Measurements from ENCODE around the gene WARS2. TPM values are rescaled to one million over a fixed set of nuclear protein-coding genes. Genes with fewer than 3 reads are reported as not detected.

Gene WARS2
- total RNA-seq, 2 donors from 2014 or later, result 18.5 to 21.6 TPM

DNA sequence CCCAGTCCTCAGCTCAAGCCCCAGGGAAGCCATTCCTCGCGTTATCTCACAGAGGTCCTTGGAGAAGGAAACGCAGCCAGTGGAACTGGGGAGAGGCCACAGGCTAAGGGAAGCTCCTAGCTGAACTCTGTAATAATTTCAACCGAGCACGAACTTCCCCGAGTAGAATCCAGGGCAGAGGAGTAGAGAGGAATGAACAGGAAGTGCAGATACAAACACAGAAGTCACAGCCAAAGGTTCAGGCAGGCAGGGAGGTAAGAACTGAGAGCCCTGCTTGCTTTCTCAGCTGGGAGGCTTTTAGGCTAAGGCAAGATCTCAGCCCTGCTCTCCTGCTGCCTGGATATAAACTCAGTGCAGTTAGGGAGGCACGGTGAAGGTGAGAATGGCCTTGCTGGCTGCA, 23.7 kb downstream of the WARS2 start:
- H3K36me3 Mint-ChIP-seq (ENCODE audit: low read depth), result peaks cover 14% of the 10 kb centered on the region
- no peaks in the 10 kb centered on the region for H3K27me3 Mint-ChIP-seq
- no peak for ATAC-seq (replicated peaks)
- H3K9me3 Mint-ChIP-seq, result peaks cover 14% of the 10 kb centered on the region
- H3K4me3 Mint-ChIP-seq, result no peak overlapping the region
- peaks cover 8% of the 10 kb centered on the region for H3K4me1 Mint-ChIP-seq
- H3K27ac Mint-ChIP-seq, result no peak overlapping the region

GRCh38 chr1:119115736-119116135, 24.7 kb downstream of the WARS2 start:
- H3K27me3 Mint-ChIP-seq, result no peaks in the 10 kb centered on the region
- H3K27ac Mint-ChIP-seq, result no peak overlapping the region
- H3K9me3 Mint-ChIP-seq, result peaks cover 13% of the 10 kb centered on the region
- H3K4me3 Mint-ChIP-seq, result no peak overlapping the region
- H3K36me3 Mint-ChIP-seq (ENCODE audit: low read depth), result peaks cover 12% of the 10 kb centered on the region
- ATAC-seq (replicated peaks), result no peak
- peaks cover 8% of the 10 kb centered on the region for H3K4me1 Mint-ChIP-seq

DNA sequence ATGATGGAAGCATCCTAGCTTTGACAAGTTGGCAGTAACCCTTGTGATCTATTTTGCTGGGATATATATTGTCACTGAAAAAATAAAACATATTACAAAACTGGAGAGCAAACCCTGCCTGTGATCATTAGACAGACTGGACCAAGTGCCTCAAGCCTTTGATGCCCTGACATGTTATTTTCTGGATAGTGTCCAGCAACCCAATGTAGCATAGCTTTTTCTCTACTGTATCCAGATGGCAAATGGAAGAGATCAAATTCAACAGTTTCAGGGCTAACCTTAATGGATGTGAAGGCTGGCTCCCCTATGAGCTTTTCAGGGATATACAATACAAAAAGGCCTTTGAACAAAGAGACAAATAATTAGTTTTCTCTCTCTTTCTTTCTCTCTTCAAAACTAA, 25.1 kb downstream of the WARS2 start:
- H3K4me1 Mint-ChIP-seq, result peaks cover 8% of the 10 kb centered on the region
- ATAC-seq (replicated peaks), result no peak
- H3K36me3 Mint-ChIP-seq (ENCODE audit: low read depth), result peaks cover 12% of the 10 kb centered on the region
- no peak overlapping the region for H3K27ac Mint-ChIP-seq
- H3K9me3 Mint-ChIP-seq, result peaks cover 13% of the 10 kb centered on the region
- no peak overlapping the region for H3K4me3 Mint-ChIP-seq
- H3K27me3 Mint-ChIP-seq, result no peaks in the 10 kb centered on the region

DNA sequence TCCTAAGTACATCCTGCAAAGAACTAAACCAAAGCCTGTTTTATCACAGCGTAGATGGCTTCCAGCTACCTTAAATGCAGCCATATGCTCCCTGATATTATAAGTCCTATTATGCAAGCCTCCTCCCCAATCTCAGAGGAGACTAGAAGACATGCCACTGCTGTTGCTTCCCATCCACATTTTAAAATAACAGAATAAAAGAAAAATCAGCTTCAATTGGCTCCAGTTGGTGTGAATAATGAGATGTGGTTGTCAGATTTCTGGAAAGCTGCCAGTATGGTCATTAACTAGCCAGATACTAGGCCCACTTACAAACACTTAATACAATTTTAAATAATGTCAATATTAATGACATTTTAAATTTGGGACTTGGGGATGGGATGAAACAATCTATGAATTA, 25.7 kb downstream of the WARS2 start:
- no peak overlapping the region for H3K4me3 Mint-ChIP-seq
- ATAC-seq (replicated peaks), result no peak
- H3K27ac Mint-ChIP-seq, result no peak overlapping the region
- H3K4me1 Mint-ChIP-seq, result peaks cover 8% of the 10 kb centered on the region
- H3K36me3 Mint-ChIP-seq (ENCODE audit: low read depth), result peaks cover 6% of the 10 kb centered on the region
- no peaks in the 10 kb centered on the region for H3K27me3 Mint-ChIP-seq
- peaks cover 7% of the 10 kb centered on the region for H3K9me3 Mint-ChIP-seq

DNA sequence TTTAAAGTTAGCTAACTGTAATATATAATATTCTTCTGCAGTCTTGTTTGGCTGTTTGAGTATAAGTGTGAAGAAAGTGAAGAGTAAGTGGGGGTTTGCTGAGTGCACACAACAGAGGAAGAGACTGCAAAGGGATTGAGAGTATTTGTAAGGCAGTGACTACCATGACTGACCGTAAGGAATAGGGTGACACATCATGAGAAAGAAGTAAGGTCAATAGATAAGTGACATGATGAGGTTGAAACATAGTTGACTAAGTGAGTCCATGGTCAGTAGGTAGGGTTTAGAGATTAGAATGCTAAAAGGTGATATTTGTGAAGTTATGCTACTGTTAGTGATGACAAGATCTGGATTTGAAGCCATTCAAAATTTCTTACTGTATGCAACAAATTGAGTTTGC, 27.7 kb downstream of the WARS2 start:
- Mint-ChIP-seq H3K9me3 (peaks cover 5% of the 10 kb centered on the region), H3K4me1 (peaks cover 8% of the 10 kb centered on the region), H3K27me3 (no peaks in the 10 kb centered on the region), H3K4me3 (no peak overlapping the region), H3K27ac (no peak overlapping the region), H3K36me3 (ENCODE audit: low read depth) (peaks cover 5% of the 10 kb centered on the region)
- no peak for ATAC-seq (replicated peaks)

- Mint-ChIP-seq H3K36me3 (ENCODE audit: low read depth) (peaks cover 5% of the 10 kb centered on the region), H3K4me3 (no peak overlapping the region), H3K27me3 (no peaks in the 10 kb centered on the region), H3K27ac (no peak overlapping the region), H3K4me1 (peaks cover 8% of the 10 kb centered on the region), H3K9me3 (peaks cover 5% of the 10 kb centered on the region)
- no peak for ATAC-seq (replicated peaks)
Measured at GRCh38 chr1:119112244-119112643, 28.2 kb downstream of the WARS2 start.

GRCh38 chr1:119108988-119109387, 31.5 kb downstream of the WARS2 start:
- no peak overlapping the region for H3K27ac Mint-ChIP-seq
- no peak for ATAC-seq (replicated peaks)

GRCh38 chr1:119103764-119104163, 36.7 kb downstream of the WARS2 start:
- Mint-ChIP-seq H3K9me3 (peaks cover 3% of the 10 kb centered on the region), H3K27ac (no peak overlapping the region), H3K36me3 (ENCODE audit: low read depth) (no peaks in the 10 kb centered on the region), H3K27me3 (no peaks in the 10 kb centered on the region), H3K4me3 (no peak overlapping the region), H3K4me1 (no peaks in the 10 kb centered on the region)
- ATAC-seq (replicated peaks), result no peak

More at GRCh38 chr1:119108988-119109387, 31.5 kb downstream of the WARS2 start:
- no peak overlapping the region for H3K4me3 Mint-ChIP-seq
- no peaks in the 10 kb centered on the region for H3K36me3 Mint-ChIP-seq (ENCODE audit: low read depth)
- no peaks in the 10 kb centered on the region for H3K27me3 Mint-ChIP-seq
- peaks cover 8% of the 10 kb centered on the region for H3K9me3 Mint-ChIP-seq
- H3K4me1 Mint-ChIP-seq, result no peaks in the 10 kb centered on the region

DNA sequence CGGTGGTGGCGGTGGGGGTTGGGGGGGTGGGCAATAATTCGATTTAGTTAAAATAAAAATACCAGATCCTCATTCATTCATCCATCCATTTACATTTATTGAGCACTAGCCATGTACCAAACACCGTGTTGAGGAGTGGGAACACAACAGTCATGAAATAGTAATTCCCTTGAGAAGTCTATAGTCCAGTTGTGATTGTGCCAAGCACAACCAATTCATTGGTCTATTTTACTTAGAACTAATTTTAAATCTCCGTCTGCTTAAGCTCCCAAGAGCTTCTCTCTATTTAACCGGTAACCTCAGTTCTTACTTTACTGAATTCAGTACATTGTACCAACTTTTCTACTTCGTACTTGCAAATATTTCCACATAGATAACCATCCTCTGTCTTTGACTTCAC, 38.4 kb downstream of the WARS2 start:
- H3K36me3 Mint-ChIP-seq (ENCODE audit: low read depth), result no peaks in the 10 kb centered on the region
- no peak overlapping the region for H3K4me3 Mint-ChIP-seq
- no peak overlapping the region for H3K27ac Mint-ChIP-seq
- H3K27me3 Mint-ChIP-seq, result no peaks in the 10 kb centered on the region
- peaks cover 3% of the 10 kb centered on the region for H3K9me3 Mint-ChIP-seq
- ATAC-seq (replicated peaks), result no peak
- no peaks in the 10 kb centered on the region for H3K4me1 Mint-ChIP-seq

DNA sequence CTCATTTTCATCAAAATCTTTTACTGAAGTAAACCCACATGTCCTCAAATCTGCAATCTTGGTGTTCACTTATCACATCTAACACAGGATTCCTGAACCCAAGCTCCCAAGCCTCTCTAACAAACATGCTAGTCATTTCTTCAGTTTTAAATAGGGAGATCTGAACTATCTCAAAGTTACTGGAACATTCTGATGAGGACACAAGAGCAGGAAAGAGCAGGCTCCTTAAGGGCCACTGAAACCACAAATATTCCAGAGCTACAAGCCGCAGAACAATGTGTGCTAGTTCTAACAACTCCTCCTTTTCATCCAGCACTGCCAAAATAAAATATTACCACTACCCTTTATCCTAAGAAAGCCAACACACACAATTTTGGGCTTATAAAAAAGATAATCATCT, 38.9 kb downstream of the WARS2 start:
- Mint-ChIP-seq H3K36me3 (ENCODE audit: low read depth) (no peaks in the 10 kb centered on the region), H3K27me3 (no peaks in the 10 kb centered on the region), H3K9me3 (peaks cover 3% of the 10 kb centered on the region), H3K27ac (no peak overlapping the region), H3K4me1 (no peaks in the 10 kb centered on the region), H3K4me3 (no peak overlapping the region)
- ATAC-seq (replicated peaks), result no peak

DNA sequence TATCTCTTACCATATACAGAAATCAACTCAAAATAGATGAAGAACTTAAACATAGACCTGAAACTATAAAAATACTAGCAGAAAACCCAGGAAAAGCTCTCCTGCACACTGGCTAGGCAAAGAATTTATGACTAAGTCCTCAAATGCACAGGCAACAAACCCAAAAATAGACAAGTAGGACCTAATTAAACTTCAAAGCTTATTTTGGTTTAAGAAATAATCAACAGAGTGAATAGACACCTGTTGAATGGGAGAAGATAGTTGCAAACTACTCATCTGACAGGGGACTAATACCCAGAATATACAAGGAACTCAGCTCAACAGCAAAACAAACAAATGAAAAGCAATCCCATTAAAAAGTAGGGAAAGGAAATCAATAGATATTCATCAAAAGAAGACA, 40.7 kb downstream of the WARS2 start:
- ATAC-seq (replicated peaks), result no peak
- Mint-ChIP-seq H3K27ac (no peak overlapping the region), H3K4me1 (no peaks in the 10 kb centered on the region)

GRCh38 chr1:119097380-119097779, 43.1 kb downstream of the WARS2 start:
- no peaks in the 10 kb centered on the region for H3K4me1 Mint-ChIP-seq
- no peaks in the 10 kb centered on the region for H3K36me3 Mint-ChIP-seq (ENCODE audit: low read depth)
- H3K27ac Mint-ChIP-seq, result no peak overlapping the region
- no peak overlapping the region for H3K4me3 Mint-ChIP-seq
- H3K9me3 Mint-ChIP-seq, result no peaks in the 10 kb centered on the region
- ATAC-seq (replicated peaks), result no peak
- H3K27me3 Mint-ChIP-seq, result no peaks in the 10 kb centered on the region

More for the DNA sequence above, 40.7 kb downstream of the WARS2 start:
- Mint-ChIP-seq H3K4me3 (no peak overlapping the region), H3K27me3 (no peaks in the 10 kb centered on the region), H3K9me3 (no peaks in the 10 kb centered on the region), H3K36me3 (ENCODE audit: low read depth) (no peaks in the 10 kb centered on the region)

DNA sequence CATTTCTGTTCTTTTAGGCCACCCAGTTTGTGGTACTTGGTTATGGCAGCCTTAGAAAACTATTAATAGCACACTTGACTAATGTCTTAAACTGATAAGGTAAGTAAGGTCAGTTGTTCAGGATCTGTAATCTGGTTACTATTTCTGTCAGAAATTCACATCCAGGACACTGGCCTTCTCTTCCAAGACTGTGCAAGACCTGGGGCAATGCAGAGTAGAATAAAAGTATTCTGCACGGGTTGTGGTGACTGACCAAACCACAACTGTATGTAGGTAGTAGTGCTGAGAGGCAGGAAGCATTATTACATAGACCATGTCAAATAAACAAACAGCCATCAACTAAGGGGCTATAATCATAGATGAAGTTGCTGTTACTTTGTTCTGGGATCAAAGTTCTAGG, 46.7 kb downstream of the WARS2 start:
- Mint-ChIP-seq H3K36me3 (ENCODE audit: low read depth) (no peaks in the 10 kb centered on the region), H3K27ac (no peak overlapping the region), H3K27me3 (no peaks in the 10 kb centered on the region), H3K9me3 (peaks cover 3% of the 10 kb centered on the region), H3K4me1 (no peaks in the 10 kb centered on the region), H3K4me3 (no peak overlapping the region)
- ATAC-seq (replicated peaks), result no peak

DNA sequence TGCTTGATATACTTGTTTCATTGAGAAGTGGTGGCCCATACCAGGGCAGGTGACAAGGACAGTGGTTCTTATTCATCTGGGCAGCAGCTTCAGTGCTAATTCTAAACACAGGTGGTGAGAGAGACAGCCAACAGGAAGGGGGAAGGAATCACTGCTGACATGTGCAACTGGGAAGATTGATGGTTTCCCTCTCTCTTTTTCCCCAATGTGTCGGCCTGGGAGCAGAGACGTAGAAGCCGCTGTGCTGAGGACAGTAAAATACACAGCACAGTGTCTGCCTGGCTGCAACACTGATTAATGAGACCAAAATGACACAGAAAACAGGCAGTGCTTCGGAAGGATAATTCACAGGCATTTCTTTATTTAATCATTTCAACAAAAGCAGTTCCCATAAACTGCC, 48.8 kb downstream of the WARS2 start:
- H3K27ac Mint-ChIP-seq, result no peak overlapping the region
- no peaks in the 10 kb centered on the region for H3K36me3 Mint-ChIP-seq (ENCODE audit: low read depth)
- no peak for ATAC-seq (replicated peaks)
- H3K27me3 Mint-ChIP-seq, result no peaks in the 10 kb centered on the region
- peaks cover 4% of the 10 kb centered on the region for H3K4me1 Mint-ChIP-seq
- H3K4me3 Mint-ChIP-seq, result no peak overlapping the region
- H3K9me3 Mint-ChIP-seq, result peaks cover 8% of the 10 kb centered on the region

DNA sequence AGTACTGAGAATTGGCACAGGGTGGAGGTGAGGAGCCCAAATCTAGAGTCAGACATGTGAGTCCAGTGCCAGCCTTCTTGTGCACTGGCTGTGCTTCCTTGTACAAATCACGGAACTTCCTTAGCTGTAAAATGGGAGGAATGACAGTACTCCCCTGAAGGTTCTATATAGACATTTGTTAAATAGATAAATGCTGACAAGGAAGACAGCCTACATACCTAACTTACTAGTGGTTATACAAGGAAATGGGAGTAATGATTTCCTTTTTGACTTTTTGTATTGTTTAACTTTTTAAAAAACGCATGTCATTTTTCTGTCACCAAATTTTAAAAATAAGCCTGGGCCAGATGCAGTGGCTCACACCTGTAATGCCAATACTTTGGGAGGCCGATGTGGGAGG, 50.2 kb downstream of the WARS2 start:
- no peaks in the 10 kb centered on the region for H3K27me3 Mint-ChIP-seq
- H3K4me3 Mint-ChIP-seq, result no peak overlapping the region
- H3K27ac Mint-ChIP-seq, result no peak overlapping the region
- peaks cover 8% of the 10 kb centered on the region for H3K4me1 Mint-ChIP-seq
- H3K36me3 Mint-ChIP-seq (ENCODE audit: low read depth), result no peaks in the 10 kb centered on the region
- H3K9me3 Mint-ChIP-seq, result peaks cover 13% of the 10 kb centered on the region
- ATAC-seq (replicated peaks), result no peak

- Mint-ChIP-seq H3K27ac (no peak overlapping the region), H3K9me3 (peaks cover 16% of the 10 kb centered on the region), H3K4me3 (no peak overlapping the region), H3K36me3 (ENCODE audit: low read depth) (no peaks in the 10 kb centered on the region), H3K4me1 (peaks cover 10% of the 10 kb centered on the region), H3K27me3 (no peaks in the 10 kb centered on the region)
- no peak for ATAC-seq (replicated peaks)
Measured at GRCh38 chr1:119086830-119087229, 53.6 kb downstream of the WARS2 start.

Measured in activated T-helper 17 cell treated with anti-CD3 and anti-CD28 coated beads, Interleukin-2, amount 50 U/mL, for 72 hours (primary cell).